Colonic mucosa (tissue), 4 donors: Measurements from ENCODE around the gene NEUROG1. TPM values are rescaled to one million over a fixed set of nuclear protein-coding genes. Genes with fewer than 3 reads are reported as not detected.
"Not testable (repeated sequence)": the region's sequence is repeated elsewhere in the genome, so short reads cannot be mapped to it uniquely, and the experiment has no call there.

Experiments used
- DNase-seq: peaks from one replicate; pipeline ENCODE4 v3.0.0-alpha.2; 2020
- H3K27ac ChIP-seq: fragments of 200-600 bp; one replicate; pipeline ENCODE4 v1.8.0; 2021
- H3K27me3 ChIP-seq: fragments of 200-600 bp; one replicate; pipeline ENCODE4 v1.8.0; 2021
- H3K36me3 ChIP-seq: fragments of 200-600 bp; one replicate; pipeline ENCODE4 v1.8.0; 2021
- H3K4me1 ChIP-seq: fragments of 200-600 bp; one replicate; pipeline ENCODE4 v1.8.0; 2021; ENCODE audit warnings: mild to moderate bottlenecking
- H3K4me3 ChIP-seq: fragments of 200-600 bp; one replicate; pipeline ENCODE4 v1.8.0; 2021
- H3K9ac ChIP-seq, 2 donors: one replicate each; pipeline ENCODE4 v1.7.0; 2013; ENCODE audit warnings: control low read depth in 2 of 2, low read depth in 2 of 2, low read length in 2 of 2
- H3K9me3 ChIP-seq: fragments of 200-600 bp; one replicate; pipeline ENCODE4 v1.8.0; 2021
- intact Hi-C: fragments of 100-400 bp; cut with DNase I; formaldehyde crosslinking; loops from one replicate; pipeline ENCODE4 v1.14.1; 2022
- total RNA-seq, 2 donors: library from RNA; stranded (reverse); fragmentation: NEBNext Ultra II Directional in 1 of 2; extraction: Animal tissue kit (Norgen Biotek cat#: 25700) in 1 of 2; gene quantifications; one replicate each; pipeline ENCODE4 v1.2.1, GENCODE V29; 2021
- TF ChIP-seq, protein P1 (sequence below): fragments of 200-600 bp; IDR thresholded peaks from one replicate; pipeline ENCODE4 v1.8.0; 2022; ENCODE audit warnings: antibody characterized with exemption, mild to moderate bottlenecking
- donor health status: healthy.
- donor health status: DM: no; HTN: no; CAD: no.
- donor health status: DM: no; HTN: no; CAD: no.

The NEUROG1 gene
- total RNA-seq, 2 donors from 2014 or later, result not detected

DNA sequence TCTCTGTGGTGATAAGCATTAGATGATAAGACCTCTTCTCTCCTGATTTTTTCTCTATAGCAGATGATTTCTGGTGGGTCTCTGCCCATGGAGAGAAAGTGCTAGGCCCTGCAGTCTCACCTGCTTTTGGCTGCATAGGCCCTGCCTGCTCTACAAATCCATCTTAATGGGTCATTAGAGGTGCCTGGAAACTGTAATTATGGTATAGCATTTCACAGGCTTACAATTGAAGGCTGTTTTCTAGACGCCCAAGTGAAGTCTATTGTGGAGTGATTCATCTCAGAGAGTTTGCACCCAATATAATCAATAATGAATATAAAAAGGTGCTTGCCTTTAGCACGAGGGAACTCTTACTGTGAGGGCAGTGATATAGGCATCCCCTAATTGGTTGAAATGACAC is 33.8 kb downstream of the NEUROG1 start:
- peaks cover 1% of the 10 kb centered on the region for H3K27me3 ChIP-seq
- TF ChIP-seq, protein P1, sequence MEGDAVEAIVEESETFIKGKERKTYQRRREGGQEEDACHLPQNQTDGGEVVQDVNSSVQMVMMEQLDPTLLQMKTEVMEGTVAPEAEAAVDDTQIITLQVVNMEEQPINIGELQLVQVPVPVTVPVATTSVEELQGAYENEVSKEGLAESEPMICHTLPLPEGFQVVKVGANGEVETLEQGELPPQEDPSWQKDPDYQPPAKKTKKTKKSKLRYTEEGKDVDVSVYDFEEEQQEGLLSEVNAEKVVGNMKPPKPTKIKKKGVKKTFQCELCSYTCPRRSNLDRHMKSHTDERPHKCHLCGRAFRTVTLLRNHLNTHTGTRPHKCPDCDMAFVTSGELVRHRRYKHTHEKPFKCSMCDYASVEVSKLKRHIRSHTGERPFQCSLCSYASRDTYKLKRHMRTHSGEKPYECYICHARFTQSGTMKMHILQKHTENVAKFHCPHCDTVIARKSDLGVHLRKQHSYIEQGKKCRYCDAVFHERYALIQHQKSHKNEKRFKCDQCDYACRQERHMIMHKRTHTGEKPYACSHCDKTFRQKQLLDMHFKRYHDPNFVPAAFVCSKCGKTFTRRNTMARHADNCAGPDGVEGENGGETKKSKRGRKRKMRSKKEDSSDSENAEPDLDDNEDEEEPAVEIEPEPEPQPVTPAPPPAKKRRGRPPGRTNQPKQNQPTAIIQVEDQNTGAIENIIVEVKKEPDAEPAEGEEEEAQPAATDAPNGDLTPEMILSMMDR, result no peak
- no peak for DNase-seq

GRCh38 chr5:135498637-135498995 is 37.1 kb downstream of the NEUROG1 start:
- Histone ChIP-seq H3K4me3 (no peak overlapping the region), H3K27me3 (no peaks in the 10 kb centered on the region), H3K4me1 (no peaks in the 10 kb centered on the region), H3K36me3 (no peaks in the 10 kb centered on the region), H3K9me3 (no peaks in the 10 kb centered on the region), H3K9ac (no peak overlapping the region), H3K27ac (no peak overlapping the region)
- intact Hi-C loops, result no loop called here
- DNase-seq, result no peak
- TF ChIP-seq, protein P1, result no peak

More for the DNA sequence above, 33.8 kb downstream of the NEUROG1 start:
- Histone ChIP-seq H3K9ac (no peak overlapping the region), H3K36me3 (no peaks in the 10 kb centered on the region), H3K9me3 (no peaks in the 10 kb centered on the region), H3K27ac (no peak overlapping the region), H3K4me3 (no peak overlapping the region), H3K4me1 (no peaks in the 10 kb centered on the region)
- intact Hi-C loops, result no loop called here

DNA sequence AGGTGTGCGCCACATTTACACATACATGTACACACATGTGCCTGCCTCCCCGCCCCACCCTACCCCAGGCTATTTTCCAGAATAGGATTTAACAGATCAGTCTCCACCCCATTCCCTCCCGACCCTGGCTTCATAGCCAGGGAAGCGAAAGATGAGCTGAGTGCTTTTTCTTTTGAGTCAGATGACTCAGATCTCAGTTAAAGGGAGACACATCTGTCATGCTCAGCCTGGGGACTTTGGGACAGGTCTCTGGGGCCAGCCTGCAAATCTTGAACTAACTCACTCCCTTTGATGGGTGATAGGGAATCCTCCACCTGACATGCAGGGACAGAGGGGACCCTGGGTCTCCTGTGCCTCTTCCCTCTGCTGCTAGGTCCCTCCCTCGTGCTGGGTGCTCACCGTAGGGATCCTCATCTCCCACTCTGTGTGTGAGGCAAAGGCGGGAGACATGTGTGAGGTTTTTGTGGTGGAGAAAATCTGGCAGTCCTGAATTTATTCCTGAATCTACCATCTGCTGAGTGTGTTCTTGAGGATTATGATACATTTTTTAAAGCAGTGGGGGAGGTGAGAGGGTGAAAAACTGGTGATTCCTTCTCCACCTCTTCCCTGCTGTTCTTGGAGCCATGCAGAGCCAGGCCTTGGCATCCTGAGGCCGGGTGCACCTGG is 37.7 kb downstream of the NEUROG1 start:
- no peaks in the 10 kb centered on the region for H3K27me3 ChIP-seq
- no peaks in the 10 kb centered on the region for H3K36me3 ChIP-seq
- intact Hi-C loops, result no loop called here
- H3K4me1 ChIP-seq, result no peaks in the 10 kb centered on the region
- H3K4me3 ChIP-seq, result no peak overlapping the region
- no peak for DNase-seq
- H3K9me3 ChIP-seq, result no peaks in the 10 kb centered on the region
- no peak overlapping the region for H3K27ac ChIP-seq
- TF ChIP-seq, protein P1, result no peak
- H3K9ac ChIP-seq, result no peak overlapping the region

DNA sequence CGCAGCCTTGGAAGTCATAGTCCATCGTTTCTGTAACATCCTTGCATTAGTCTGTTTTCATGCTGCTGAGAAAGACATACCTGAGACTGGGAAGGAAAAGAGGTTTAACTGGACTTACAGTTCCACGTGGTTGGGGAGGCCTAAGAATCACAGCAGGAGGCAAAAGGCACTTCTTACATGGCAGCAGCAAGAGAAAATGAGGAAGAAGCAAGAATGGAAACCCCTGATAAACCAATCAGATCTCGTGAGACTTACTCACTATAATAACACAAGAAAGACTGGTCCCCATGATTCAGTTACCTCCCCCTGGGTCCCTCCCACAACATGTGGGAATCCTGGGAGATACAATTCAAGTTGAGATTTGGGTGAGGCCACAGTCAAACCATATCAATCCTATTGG is 40.2 kb downstream of the NEUROG1 start:
- H3K9me3 ChIP-seq, DNase-seq, H3K9ac ChIP-seq, intact Hi-C loops, H3K4me1 ChIP-seq, H3K36me3 ChIP-seq, H3K27ac ChIP-seq, H3K4me3 ChIP-seq: not testable (repeated sequence)
- H3K27me3 ChIP-seq, result peaks cover 22% of the 10 kb centered on the region

DNA sequence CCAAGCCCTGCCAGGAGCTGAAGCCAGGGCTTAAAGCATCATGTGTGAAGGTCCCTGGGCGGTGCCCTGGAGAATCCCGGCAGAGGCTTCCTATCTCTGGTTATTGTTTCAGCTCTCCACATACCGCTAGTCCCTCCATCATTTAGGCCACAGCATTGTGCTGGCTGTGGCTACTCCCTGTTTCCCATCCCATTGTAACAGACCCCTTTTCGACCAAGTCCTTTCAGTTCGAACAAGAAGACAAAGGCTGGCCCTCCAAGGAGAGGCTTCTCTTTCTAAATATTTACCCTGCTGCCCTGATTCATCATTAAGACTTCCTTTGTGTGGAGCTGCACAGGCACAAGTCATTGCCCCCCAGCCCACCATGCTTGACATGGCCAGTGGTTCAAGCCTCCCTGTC is 41.6 kb downstream of the NEUROG1 start:
- no peak overlapping the region for H3K9ac ChIP-seq
- DNase-seq, result no peak
- TF ChIP-seq, protein P1, result no peak
- H3K36me3 ChIP-seq, result no peaks in the 10 kb centered on the region
- no peak overlapping the region for H3K4me3 ChIP-seq
- H3K27me3 ChIP-seq, result peaks cover 35% of the 10 kb centered on the region
- H3K27ac ChIP-seq, result no peak overlapping the region
- H3K9me3 ChIP-seq, result no peaks in the 10 kb centered on the region
- intact Hi-C loops, result no loop called here
- H3K4me1 ChIP-seq, result no peaks in the 10 kb centered on the region

DNA sequence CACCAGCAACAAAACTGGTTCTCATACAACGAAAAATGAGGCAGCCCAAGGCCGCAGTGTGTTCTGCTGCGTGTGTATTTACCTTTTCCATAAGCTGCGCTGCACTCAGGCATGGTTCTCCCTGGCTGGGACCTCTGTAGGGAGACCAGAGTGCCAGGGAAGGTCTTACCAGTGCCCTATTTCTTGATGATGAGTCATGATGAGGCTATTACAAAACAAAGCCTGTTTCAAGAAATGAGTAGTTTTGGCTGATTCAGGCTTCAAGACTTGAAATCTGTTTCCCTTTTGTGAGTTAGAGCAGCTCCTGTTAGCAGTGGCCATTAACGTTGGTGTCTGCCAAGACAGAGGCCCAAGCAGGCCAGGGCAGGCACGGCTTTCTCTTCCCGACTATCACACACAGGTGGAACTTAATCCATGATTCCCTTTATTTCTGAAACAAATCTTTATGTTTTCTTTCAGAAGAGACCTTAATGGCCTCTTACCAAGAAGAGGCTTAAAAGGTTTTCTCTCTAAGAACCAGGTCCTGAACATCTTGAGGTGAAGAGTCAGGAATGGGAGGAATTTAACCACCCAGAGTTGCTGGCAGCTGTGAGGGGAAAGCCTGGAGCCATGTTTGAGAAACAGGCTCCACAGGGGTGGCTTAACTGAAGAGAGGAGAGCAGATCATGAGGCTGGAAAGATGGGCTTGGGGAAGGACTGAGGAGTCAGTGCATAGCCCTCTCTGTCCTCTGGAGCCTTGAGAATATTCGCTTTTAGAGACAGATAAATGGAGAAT is 42.2 kb downstream of the NEUROG1 start:
- DNase-seq, result no peak
- Histone ChIP-seq H3K36me3 (no peaks in the 10 kb centered on the region), H3K27ac (no peak overlapping the region), H3K4me3 (no peak overlapping the region), H3K27me3 (peaks cover 41% of the 10 kb centered on the region), H3K9me3 (no peaks in the 10 kb centered on the region), H3K4me1 (no peaks in the 10 kb centered on the region), H3K9ac (no peak overlapping the region)
- TF ChIP-seq, protein P1, result no peak
- intact Hi-C loops, result no loop called here
